GM12801 (cell line): Measurements from ENCODE around the gene RAG2.

Experiments used
- CTCF ChIP-seq: IDR thresholded peaks from one replicate; pipeline ENCODE4 v1.5.1; 2011; ENCODE audit warnings: control low read depth; ENCODE audit not compliant: insufficient read length; ENCODE audit errors: extremely low read depth

RAG2 gene

DNA sequence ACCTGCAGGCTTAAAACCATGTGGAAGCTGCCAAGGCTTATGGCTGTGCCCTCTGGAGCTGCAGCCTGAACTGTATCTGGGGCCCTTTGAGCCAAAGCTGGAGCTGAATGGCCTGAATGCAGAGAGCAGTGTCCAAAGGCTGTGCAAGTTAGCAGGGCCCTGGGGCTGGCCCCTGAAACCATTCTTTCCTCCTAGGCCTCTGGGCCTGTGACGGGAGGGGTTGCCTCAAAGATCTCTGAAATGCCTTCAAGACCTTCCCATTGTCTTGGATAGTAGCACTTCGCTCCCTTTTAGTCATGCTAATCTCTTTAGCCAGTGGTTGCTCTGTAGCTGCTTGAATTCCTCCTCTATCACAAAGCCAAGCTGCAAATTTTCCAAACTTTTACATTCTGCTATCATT is 16.5 kb downstream of the RAG2 start:
- no peak for TF ChIP-seq CTCF

DNA sequence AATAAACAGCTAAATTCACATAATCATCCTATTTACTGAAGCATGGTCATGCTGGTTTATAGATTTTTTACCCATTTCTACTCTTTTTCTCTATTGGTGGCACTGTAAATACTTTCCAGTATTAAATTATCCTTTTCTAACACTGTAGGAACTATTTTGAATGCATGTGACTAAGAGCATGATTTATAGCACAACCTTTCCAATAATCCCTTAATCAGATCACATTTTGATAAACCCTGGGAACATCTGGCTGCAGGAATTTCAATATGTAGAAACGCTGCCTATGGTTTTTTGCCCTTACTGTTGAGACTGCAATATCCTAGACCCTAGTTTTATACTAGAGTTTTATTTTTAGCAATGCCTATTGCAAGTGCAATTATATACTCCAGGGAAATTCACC is 19.6 kb downstream of the RAG2 start:
- TF ChIP-seq CTCF, result no peak

DNA sequence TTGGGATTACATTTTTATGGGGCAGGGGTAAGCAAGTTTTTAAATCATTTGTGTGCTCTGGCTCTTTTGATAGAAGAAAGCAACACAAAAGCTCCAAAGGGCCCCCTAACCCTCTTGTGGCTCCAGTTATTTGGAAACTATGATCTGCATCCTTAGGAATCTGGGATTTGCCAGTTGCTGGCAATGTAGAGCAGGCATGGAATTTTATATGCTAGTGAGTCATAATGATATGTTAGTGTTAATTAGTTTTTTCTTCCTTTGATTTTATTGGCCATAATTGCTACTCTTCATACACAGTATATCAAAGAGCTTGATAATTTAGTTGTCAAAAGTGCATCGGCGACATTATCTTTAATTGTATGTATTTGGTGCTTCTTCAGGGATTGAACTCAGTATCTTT is 20.2 kb downstream of the RAG2 start:
- no peak for TF ChIP-seq CTCF

DNA sequence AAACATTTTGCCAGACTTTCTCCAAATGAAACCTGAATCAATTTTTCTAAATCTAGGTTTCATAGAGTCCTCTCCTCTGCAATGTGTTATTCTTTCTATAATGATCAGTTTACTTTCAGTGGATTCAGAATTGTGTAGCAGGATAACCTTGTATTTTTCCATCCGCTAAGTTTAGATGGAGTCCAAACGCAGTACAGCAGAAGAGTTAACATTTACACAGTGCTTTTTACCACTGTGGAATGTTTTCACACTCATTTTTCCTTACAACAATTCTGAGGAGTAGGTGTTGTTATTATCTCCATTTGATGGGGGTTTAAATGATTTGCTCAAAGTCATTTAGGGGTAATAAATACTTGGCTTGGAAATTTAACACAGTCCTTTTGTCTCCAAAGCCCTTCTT is 20.7 kb downstream of the RAG2 start:
- TF ChIP-seq CTCF, result no peak

DNA sequence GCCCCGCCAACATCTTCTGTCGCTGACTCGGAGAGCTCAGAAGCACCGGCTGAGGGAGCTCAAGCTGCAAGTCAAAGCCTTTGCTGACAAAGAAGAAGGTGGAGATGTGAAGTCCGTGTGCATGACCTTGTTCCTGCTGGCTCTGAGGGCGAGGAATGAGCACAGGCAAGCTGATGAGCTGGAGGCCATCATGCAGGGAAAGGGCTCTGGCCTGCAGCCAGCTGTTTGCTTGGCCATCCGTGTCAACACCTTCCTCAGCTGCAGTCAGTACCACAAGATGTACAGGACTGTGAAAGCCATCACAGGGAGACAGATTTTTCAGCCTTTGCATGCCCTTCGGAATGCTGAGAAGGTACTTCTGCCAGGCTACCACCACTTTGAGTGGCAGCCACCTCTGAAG is 23.6 kb downstream of the RAG2 start:
- no peak for TF ChIP-seq CTCF

- TF ChIP-seq CTCF, result no peak
Observed at GRCh38 chr11:36569095-36569494, 28.9 kb downstream of the RAG2 start.

GRCh38 chr11:36567694-36568093 is 30.3 kb downstream of the RAG2 start, which contains the start of gene RAG1:
Gene RAG1, plus strand, starts transcription at chr11:36568007. Its CDS starts 5,298 bp downstream, at chr11:36573305.
- TF ChIP-seq CTCF, result no peak
